ENCODE measurements around the gene CGRRF1.

Gene CGRRF1

GRCh38 chr14:54509546-54510501, at the start of gene CGRRF1:
TSS of gene CGRRF1 (plus strand) at chr14:54509906. CDS start at chr14:54509960, 54 bp downstream.
- DNase-seq (ENCODE audit: low read depth), result peak; percentile 91
- peak within 1 kb of the TSS; percentile 83 for H3K4me3 ChIP-seq (ENCODE audit: low read depth, low read length)
- TF ChIP-seq CTCF (IDR thresholded peaks at IDR 0.05; ENCODE audit: low read depth, low read length, missing control alignments), result peak; percentile 19

- no peak overlapping the region for H3K4me3 ChIP-seq (ENCODE audit: low read depth, low read length)
- TF ChIP-seq CTCF (IDR thresholded peaks at IDR 0.05; ENCODE audit: low read depth, low read length, missing control alignments), result no peak
- no peak for DNase-seq (ENCODE audit: low read depth)
Observed at GRCh38 chr14:54462048-54462447, 47.7 kb upstream of the CGRRF1 start.

- no peak for TF ChIP-seq CTCF (IDR thresholded peaks at IDR 0.05; ENCODE audit: low read depth, low read length, missing control alignments)
- no peak overlapping the region for H3K4me3 ChIP-seq (ENCODE audit: low read depth, low read length)
- DNase-seq (ENCODE audit: low read depth), result no peak
Observed at GRCh38 chr14:54465654-54466053, 44.1 kb upstream of the CGRRF1 start.

GRCh38 chr14:54467280-54467679, 42.4 kb upstream of the CGRRF1 start:
- no peak for TF ChIP-seq CTCF (IDR thresholded peaks at IDR 0.05; ENCODE audit: low read depth, low read length, missing control alignments)

GRCh38 chr14:54470701-54471100, 39.0 kb upstream of the CGRRF1 start:
- H3K4me3 ChIP-seq (ENCODE audit: low read depth, low read length), result no peak overlapping the region
- no peak for DNase-seq (ENCODE audit: low read depth)
- TF ChIP-seq CTCF (IDR thresholded peaks at IDR 0.05; ENCODE audit: low read depth, low read length, missing control alignments), result no peak

More at GRCh38 chr14:54467280-54467679, 42.4 kb upstream of the CGRRF1 start:
- DNase-seq (ENCODE audit: low read depth), result no peak
- H3K4me3 ChIP-seq (ENCODE audit: low read depth, low read length), result no peak overlapping the region

GRCh38 chr14:54471641-54472040, 38.1 kb upstream of the CGRRF1 start:
- DNase-seq (ENCODE audit: low read depth), result no peak
- TF ChIP-seq CTCF (IDR thresholded peaks at IDR 0.05; ENCODE audit: low read depth, low read length, missing control alignments), result no peak
- H3K4me3 ChIP-seq (ENCODE audit: low read depth, low read length), result no peak overlapping the region
